ENCODE measurements around the gene CCNG2.

- no peak for TF ChIP-seq CTCF (IDR thresholded peaks at IDR 0.05; ENCODE audit: insufficient read depth, low read length)
- no peak for TF ChIP-seq POLR2AphosphoS5 (IDR thresholded peaks at IDR 0.05; ENCODE audit: low read depth)
- no peak for TF ChIP-seq REST (IDR thresholded peaks at IDR 0.05; ENCODE audit: insufficient replicate concordance, low read depth)
- TF ChIP-seq GABPA (IDR thresholded peaks at IDR 0.05; ENCODE audit: low read depth): no peak
- TF ChIP-seq SPI1 (IDR thresholded peaks at IDR 0.05; ENCODE audit: borderline replicate concordance, low read depth): no peak
These were observed 18.2 kb downstream of the CCNG2 start for GRCh38 chr4:77175201-77175611.
